K562 (cell line): ENCODE results near the gene PLXND1. TPM values are rescaled to one million over a fixed set of nuclear protein-coding genes. Genes with fewer than 3 reads are reported as not detected.

Source experiments
- ATAC-seq: fragments of 200-7000 bp; cut with Tn5 transposase; 3 replicates; pipeline ENCODE4 v1.9.1; 2020; ENCODE audit warnings: moderate library complexity
- BruUV-seq: library from RNA; stranded (reverse); fragments of 400-500 nt; replicated peaks from 2 replicates; lab custom pipeline; 2021; lab: Mats Ljungman, UMichigan
- CTCF ChIA-PET: fragments of 300-600 bp; formaldehyde crosslinking; extraction: SDS; loops from one replicate; lab custom pipeline; 2021; ENCODE audit warnings: low intra/inter-chr PET ratio; lab: Yijun Ruan, JAX
- POLR2A ChIA-PET: fragments of 300-600, 350-650 bp; sonication (Branson Sonifier 250); formaldehyde crosslinking; extraction: SDS; loops from one replicate; lab custom pipeline; 2021; ENCODE audit warnings: antibody characterized with exemption, inconsistent platforms; lab: Yijun Ruan, JAX
- DNase-seq, 4 experiments: peaks; one replicate each; pipeline versions ENCODE4 v3.0.0 to v3.0.0-alpha.2; 2011 to 2018; ENCODE audit warnings: low spot score in 3 of 4, mixed read lengths in 3 of 4; ENCODE audit errors: extremely low read depth in 1 of 4
- FAIRE-seq: peaks from 2 replicates; lab custom pipeline; 2011; peaks lifted over from hg19 to GRCh38; lab: Jason Lieb, UNC
- H2AFZ ChIP-seq: 2 replicates; pipeline ENCODE4 v1.6.0; 2011; ENCODE audit warnings: low read depth, low read length, control low read depth, inconsistent platforms
- H3K27ac ChIP-seq: fragments of 200-600 bp; 3 replicates; pipeline ENCODE4 v1.8.0; 2011; ENCODE audit warnings: low read depth, mild to moderate bottlenecking, control low read depth, inconsistent platforms, low read length, moderate library complexity, mixed read lengths; ENCODE audit errors: extremely low read depth
- H3K27me3 ChIP-seq, 2 experiments: fragments of 300-600 bp in 1 of 2; 2 replicates in 1 of 2; 3 replicates in 1 of 2; pipeline versions ENCODE4 v1.6.0 to v1.8.0; 2011; ENCODE audit warnings: inconsistent platforms in 2 of 2, low read length in 2 of 2, mild to moderate bottlenecking in 1 of 2, mixed read lengths in 1 of 2, moderate library complexity in 1 of 2; ENCODE audit not compliant: control insufficient read depth in 2 of 2, insufficient read depth in 2 of 2
- H3K36me3 ChIP-seq: fragments of 300-600 bp; 3 replicates; pipeline ENCODE4 v1.8.0; 2011; ENCODE audit warnings: mild to moderate bottlenecking, low read length, inconsistent platforms; ENCODE audit not compliant: control insufficient read depth, insufficient read depth
- H3K4me1 ChIP-seq, 2 experiments: fragments of 200-600 bp in 1 of 2; replicated peaks in 1 of 2; 2 replicates in 1 of 2; 3 replicates in 1 of 2; pipeline versions ENCODE4 v1.5.1 to v1.8.0; 2011; ENCODE audit warnings: inconsistent platforms in 2 of 2, low read length in 2 of 2, mild to moderate bottlenecking in 1 of 2, mixed read lengths in 1 of 2, moderate library complexity in 1 of 2; ENCODE audit not compliant: control insufficient read depth in 2 of 2, insufficient read depth in 2 of 2
- H3K4me2 ChIP-seq: 2 replicates; pipeline ENCODE4 v1.6.1; 2011; ENCODE audit warnings: low read length, control low read depth, inconsistent platforms, mixed read lengths; ENCODE audit not compliant: insufficient read depth
- H3K4me3 ChIP-seq: fragments of 200-600 bp; sonication (generic), shearing (Covaris generic); 2 replicates; pipeline ENCODE4 v1.5.1; 2016; ENCODE audit warnings: control low read depth, inconsistent platforms
- H3K79me2 ChIP-seq: fragments of 200-600 bp; 3 replicates; pipeline ENCODE4 v1.8.0; 2011; ENCODE audit warnings: low read length, inconsistent platforms; ENCODE audit not compliant: control insufficient read depth, insufficient read depth
- H3K9ac ChIP-seq, 2 experiments: 2 replicates each; pipeline versions ENCODE4 v1.6.0 to v1.6.1; 2011; ENCODE audit warnings: low read depth in 2 of 2, low read length in 2 of 2, control low read depth in 1 of 2, inconsistent platforms in 1 of 2, mild to moderate bottlenecking in 1 of 2, mixed read lengths in 1 of 2; ENCODE audit not compliant: insufficient read depth in 1 of 2
- H3K9me1 ChIP-seq: one replicate; pipeline ENCODE4 v1.6.0; 2011; ENCODE audit warnings: inconsistent platforms, mild to moderate bottlenecking, low read length, moderate library complexity; ENCODE audit not compliant: control insufficient read depth, insufficient read depth
- H3K9me3 ChIP-seq: replicated peaks from 2 replicates; pipeline ENCODE4 v1.5.1; 2011; ENCODE audit warnings: low read depth, low read length, inconsistent platforms; ENCODE audit not compliant: control insufficient read depth, insufficient read depth
- H4K20me1 ChIP-seq: replicated peaks from 2 replicates; pipeline ENCODE4 v1.6.1; 2011; ENCODE audit warnings: low read length, inconsistent platforms, mixed read lengths; ENCODE audit not compliant: control insufficient read depth, insufficient read depth
- E2F4 ChIP-seq: sonication (generic); formaldehyde crosslinking; IDR thresholded peaks from 2 replicates; pipeline ENCODE4 v1.8.0; 2022; ENCODE audit warnings: mild to moderate bottlenecking, low read depth, missing genetic modification reagents
- FOSL1 ChIP-seq: fragments of 200-800 bp; sonication (Bioruptor generic); conservative IDR thresholded peaks from 2 replicates; pipeline ENCODE4 v1.6.1; 2016; ENCODE audit warnings: missing genetic modification characterization, missing compliant biosample characterization
- PBX2 ChIP-seq, 2 experiments: IDR thresholded peaks in 1 of 2; conservative IDR thresholded peaks in 1 of 2; 2 replicates each; pipeline ENCODE4 v1.6.1; 2016; ENCODE audit warnings: low read depth in 2 of 2, mild to moderate bottlenecking in 1 of 2, missing compliant biosample characterization in 1 of 2, missing genetic modification characterization in 1 of 2, moderate library complexity in 1 of 2
- POLR2G ChIP-seq: fragments of 200-400 bp; formaldehyde crosslinking; IDR thresholded peaks from 2 replicates; pipeline ENCODE4 v1.6.1; 2017; ENCODE audit warnings: low read depth, mild to moderate bottlenecking, antibody characterized with exemption, low read length, moderate library complexity
- RBM39 ChIP-seq: fragments of 200-400 bp; formaldehyde crosslinking; optimal IDR thresholded peaks from 2 replicates; pipeline ENCODE3; 2018; ENCODE audit warnings: low read depth, low read length
- SUPT5H ChIP-seq: fragments of 450-650 bp; IDR thresholded peaks from 2 replicates; pipeline ENCODE4 v1.6.1; 2016
- ZNF436 ChIP-seq: fragments of 250-450, 450-650 bp; sonication (Bioruptor Pico); formaldehyde crosslinking; IDR thresholded peaks from 2 replicates; pipeline ENCODE4 v1.7.0; 2020; ENCODE audit warnings: mild to moderate bottlenecking
- ZNF639 ChIP-seq, 2 experiments: fragments of 200-800 bp in 1 of 2; sonication (Bioruptor generic) in 1 of 2; sonication (generic) in 1 of 2; formaldehyde crosslinking in 1 of 2; IDR thresholded peaks in 1 of 2; conservative IDR thresholded peaks in 1 of 2; 2 replicates each; pipeline versions ENCODE4 v1.5.0 to v1.6.1; 2016 to 2020; ENCODE audit warnings: missing compliant biosample characterization in 1 of 2, missing genetic modification characterization in 1 of 2, missing genetic modification reagents in 1 of 2
- ZNF764 ChIP-seq: fragments of 250-450 bp; sonication (Bioruptor Pico); IDR thresholded peaks from 2 replicates; pipeline ENCODE4 v1.4.0; 2020; ENCODE audit warnings: low read depth, mild to moderate bottlenecking, moderate library complexity
- WGBS: fragments of 100-300 bp; shearing (Covaris generic); methylation state at CpG from one replicate; pipeline ENCODE4 v1.1.6; 2016; ENCODE audit warnings: low coverage, mixed read lengths; ENCODE audit not compliant: insufficient coverage; ENCODE audit errors: missing lambda C conversion rate; 5-methylcytosine and 5-hydroxymethylcytosine counted together
- in situ Hi-C: fragments of 300-500 bp; cut with MboI; formaldehyde crosslinking; loops from 4 replicates; pipeline ENCODE4 v1.15.0; 2018; ENCODE audit warnings: inconsistent platforms, mixed read lengths
- intact Hi-C: fragments of 100-400 bp; cut with micrococcal nuclease; formaldehyde crosslinking; loops from 2 replicates; pipeline ENCODE4 v1.14.2; 2022
- polyA plus RNA-seq, 8 experiments: library from polyadenylated mRNA; depleted of rRNA in 4 of 8; stranded (reverse) in 5 of 8; unstranded in 3 of 8; fragments of >200 nt; fragmentation: Nextera tagmentation in 2 of 8; fragmentation: Illumina TruSeq in 1 of 8; extraction: Ambion mirVana in 2 of 8; extraction: Trizol in 1 of 8; gene quantifications; 2 replicates each; pipeline versions ENCODE4 v1.2.1 to v1.2.3, GENCODE V29; 2011 to 2014; ENCODE audit warnings: inconsistent platforms in 1 of 8, missing spikeins in 1 of 8
- total RNA-seq, 7 experiments: library from RNA; depleted of rRNA in 6 of 7; stranded (reverse); fragments of >200 nt in 6 of 7; fragmentation: Illumina TruSeq in 2 of 7; extraction: Trizol in 2 of 7; gene quantifications; 2 replicates each; pipeline versions ENCODE4 v1.2.1 to v1.2.3, GENCODE V29; 2011 to 2021; ENCODE audit warnings: low replicate concordance in 1 of 7

Gene PLXND1
- total and polyA plus RNA-seq, 9 of the 15 experiments (the other 6 are each of a cell fraction or from before 2014, with no cell fraction given) = 0.34 to 28.8 (median 14.0) TPM

- ChIA-PET CTCF (no interaction called here), POLR2A (no interaction called here)
- intact Hi-C loops (no loop called here), in situ Hi-C loops (no loop called here)
- no peaks in the 10 kb centered on the region for H3K9me3 ChIP-seq
- ATAC-seq (no peak), DNase-seq (no peak), FAIRE-seq (no peak)
- TF ChIP-seq POLR2G (0 out of 2 replicates have a peak, but pooled peaks have one; percentile 14), RBM39 (no peak)
- H3K9ac ChIP-seq = no peak overlapping the region
- BruUV-seq = no TSS peak
- no peak overlapping the region for H3K4me3 ChIP-seq
- H3K4me2 ChIP-seq = no peak overlapping the region
- H2AFZ ChIP-seq = no peak overlapping the region
- H3K4me1 ChIP-seq = no peaks in the 10 kb centered on the region
- H3K9me1 ChIP-seq = no peaks in the 10 kb centered on the region
- H3K79me2 ChIP-seq = no peaks in the 10 kb centered on the region
- H3K27ac ChIP-seq = no peak overlapping the region
- H3K27me3 ChIP-seq = peaks cover 0 to 13% of the 10 kb centered on the region in 2 experiments; a peak in 2 of 5 replicates
- no peaks in the 10 kb centered on the region for H3K36me3 ChIP-seq
- WGBS = 29% methylated on average over 5 of the region's 8 CpGs
- no peaks in the 10 kb centered on the region for H4K20me1 ChIP-seq
Observed at GRCh38 chr3:129518038-129518561, 88.4 kb downstream of the PLXND1 start.

- no peaks in the 10 kb centered on the region for H3K9me1 ChIP-seq
- FAIRE-seq = no peak
- DNase-seq = no peak
- BruUV-seq = no TSS peak
- no peak for ATAC-seq
- no peaks in the 10 kb centered on the region for H3K36me3 ChIP-seq
- POLR2A ChIA-PET = interaction anchor here (0.6 kb wide), 1 partner anchor 17 kb away, joined by 3 read pairs; no protein-coding TSS in a partner anchor
- in situ Hi-C loops (no loop called here), intact Hi-C loops (no loop called here)
- H3K9ac ChIP-seq = no peak overlapping the region
- no peak overlapping the region for H2AFZ ChIP-seq
- H3K4me2 ChIP-seq = no peak overlapping the region
- WGBS = 55% methylated on average over 4 of the region's 7 CpGs
- H3K27ac ChIP-seq = no peak overlapping the region
- H3K79me2 ChIP-seq = no peaks in the 10 kb centered on the region
- CTCF ChIA-PET = no interaction called here
- H3K4me1 ChIP-seq = no peaks in the 10 kb centered on the region
- H3K9me3 ChIP-seq = no peaks in the 10 kb centered on the region
- H3K27me3 ChIP-seq = 0 out of 5 replicates have a peak, but pooled peaks cover 0 to 7% of the 10 kb centered on the region in 2 experiments
- H4K20me1 ChIP-seq = no peaks in the 10 kb centered on the region
- no peak overlapping the region for H3K4me3 ChIP-seq
- TF ChIP-seq E2F4 (no peak), SUPT5H (no peak), ZNF639 (CRISPR knock-in tag; conservative IDR thresholded peaks at IDR 0.05 in 1 of 2, IDR thresholded peaks at IDR 0.05 in 1 of 2) (no peak), ZNF436 (CRISPR knock-in tag) (no peak), ZNF764 (CRISPR knock-in tag) (no peak), FOSL1 (tag) (no peak), PBX2 (CRISPR knock-in tag; IDR thresholded peaks at IDR 0.05; ENCODE audit: low read depth) (no peak), PBX2 (tag; conservative IDR thresholded peaks at IDR 0.05; ENCODE audit: low read depth) (no peak)
Observed at GRCh38 chr3:129517516-129517915, 89.0 kb downstream of the PLXND1 start.
